GM18951 (cell line): ENCODE data around the gene STK11.
"Not testable (repeated sequence)": the region's sequence is repeated elsewhere in the genome, so short reads cannot be mapped to it uniquely, and the experiment has no call there.

Experiments
- POLR2A ChIP-seq: IDR thresholded peaks from 4 replicates; pipeline ENCODE4 v1.6.1; 2011; ENCODE audit warnings: mild to moderate bottlenecking; ENCODE audit not compliant: insufficient read length, insufficient read depth; ENCODE audit errors: extremely low read depth
- in situ Hi-C: fragments of 300-500 bp; cut with MboI; formaldehyde crosslinking; loops from one replicate; pipeline ENCODE4 v1.12.0; 2022; ENCODE audit warnings: low sequenced_read_pairs, mixed read lengths, inconsistent platforms; ENCODE audit not compliant: unreplicated experiment

The STK11 gene

GRCh38 chr19:1172353-1173158 is 33.0 kb upstream of the STK11 start:
- in situ Hi-C loops = no loop called here
- no peak for TF ChIP-seq POLR2A

GRCh38 chr19:1173159-1173844 is 32.3 kb upstream of the STK11 start:
- in situ Hi-C loops = no loop called here

GRCh38 chr19:1173845-1174809 is 31.5 kb upstream of the STK11 start, which contains the start of gene SBNO2:
TSS of gene SBNO2 (minus strand) at chr19:1174268. CDS start at chr19:1154276, 19,992 bp downstream.
- TF ChIP-seq POLR2A = peak; percentile 97
- in situ Hi-C loops = no loop called here

More at GRCh38 chr19:1173159-1173844, 32.3 kb upstream of the STK11 start:
- TF ChIP-seq POLR2A = no peak

GRCh38 chr19:1177322-1178114 is 28.1 kb upstream of the STK11 start:
- in situ Hi-C loops = no loop called here
- TF ChIP-seq POLR2A = no peak

GRCh38 chr19:1181606-1182005 is 24.0 kb upstream of the STK11 start:
- in situ Hi-C loops = no loop called here
- TF ChIP-seq POLR2A = no peak

GRCh38 chr19:1182068-1182467 is 23.5 kb upstream of the STK11 start:
- no peak for TF ChIP-seq POLR2A
- in situ Hi-C loops = no loop called here

GRCh38 chr19:1182727-1183126 is 22.9 kb upstream of the STK11 start:
- TF ChIP-seq POLR2A = no peak
- in situ Hi-C loops = no loop called here

GRCh38 chr19:1183543-1184172 is 21.9 kb upstream of the STK11 start:
- in situ Hi-C loops = no loop called here
- TF ChIP-seq POLR2A = no peak

- TF ChIP-seq POLR2A = no peak
- in situ Hi-C loops = no loop called here
These were observed 16.2 kb upstream of the STK11 start for GRCh38 chr19:1189419-1189818.

GRCh38 chr19:1199531-1199930 is 6.0 kb upstream of the STK11 start:
- in situ Hi-C loops = no loop called here
- no peak for TF ChIP-seq POLR2A

- in situ Hi-C loops = not testable (repeated sequence)
These were observed 5.0 kb upstream of the STK11 start for GRCh38 chr19:1200614-1201013.

GRCh38 chr19:1206150-1206863 is 729 bp downstream of the STK11 start:
- peak; percentile 3 for TF ChIP-seq POLR2A
- in situ Hi-C loops = no loop called here
